NCI-H526 (cell line): Measurements from ENCODE around the gene ZBTB12.

Experiments
- DNase-seq, 2 experiments: peaks; one replicate each; lab custom pipeline; 2025; lab: John Stamatoyannopoulos, UW

Gene ZBTB12

GRCh38 chr6:31896856-31897611, 4.9 kb downstream of the ZBTB12 start:
- DNase-seq = peak in 1 of 2 experiments; percentile 60

GRCh38 chr6:31896493-31896855, 5.4 kb downstream of the ZBTB12 start:
- no peak for DNase-seq

- DNase-seq = no peak
Measured at GRCh38 chr6:31892821-31893220, 9.1 kb downstream of the ZBTB12 start.

GRCh38 chr6:31889331-31889972, 12.4 kb downstream of the ZBTB12 start:
- DNase-seq = no peak

- DNase-seq = no peak
Measured at GRCh38 chr6:31888276-31889258, 13.3 kb downstream of the ZBTB12 start.

- DNase-seq = no peak
Measured at GRCh38 chr6:31887173-31888007, 14.5 kb downstream of the ZBTB12 start.

GRCh38 chr6:31886541-31886991, 15.3 kb downstream of the ZBTB12 start:
- DNase-seq = no peak

GRCh38 chr6:31884528-31885035, 17.3 kb downstream of the ZBTB12 start:
- no peak for DNase-seq

GRCh38 chr6:31883676-31884075, 18.2 kb downstream of the ZBTB12 start:
- no peak for DNase-seq

- DNase-seq = no peak
Measured at GRCh38 chr6:31882344-31882743, 19.5 kb downstream of the ZBTB12 start.

- no peak for DNase-seq
Measured at GRCh38 chr6:31881136-31881859, 20.6 kb downstream of the ZBTB12 start.

- no peak for DNase-seq
Measured at GRCh38 chr6:31880616-31881015, 21.3 kb downstream of the ZBTB12 start.

GRCh38 chr6:31879901-31880300, 22.0 kb downstream of the ZBTB12 start:
- DNase-seq = no peak

GRCh38 chr6:31879143-31879542, 22.7 kb downstream of the ZBTB12 start:
- no peak for DNase-seq

GRCh38 chr6:31878726-31879125, 23.2 kb downstream of the ZBTB12 start, which contains the start of gene SLC44A4:
Gene SLC44A4, minus strand, starts transcription at chr6:31878997. Its CDS starts 17 bp downstream, at chr6:31878980.
- DNase-seq = no peak

- no peak for DNase-seq
Measured at GRCh38 chr6:31878222-31878621, 23.7 kb downstream of the ZBTB12 start.

- no peak for DNase-seq
Measured at GRCh38 chr6:31877651-31878161, 24.2 kb downstream of the ZBTB12 start.

GRCh38 chr6:31877125-31877650, 24.7 kb downstream of the ZBTB12 start:
- no peak for DNase-seq

GRCh38 chr6:31876357-31876756, 25.5 kb downstream of the ZBTB12 start:
- DNase-seq = no peak

- DNase-seq = no peak
Measured at GRCh38 chr6:31875877-31876276, 26.0 kb downstream of the ZBTB12 start.
